AG09319 (cell line): ENCODE data around the gene FAM50B.

Experiments
- DNase-seq: peaks from one replicate; pipeline ENCODE4 v3.0.0-alpha.2; 2010; ENCODE audit warnings: low read depth; ENCODE audit errors: extremely low read depth
- TF ChIP-seq, protein P1 (sequence below): IDR thresholded peaks from 2 replicates; pipeline ENCODE4 v1.5.1; 2011; ENCODE audit warnings: low read depth, mild to moderate bottlenecking, inconsistent platforms, low read length, moderate library complexity

Gene FAM50B

GRCh38 chr6:3873051-3873450 lies 23.9 kb downstream of the FAM50B start:
- no peak for DNase-seq
- TF ChIP-seq, protein P1, sequence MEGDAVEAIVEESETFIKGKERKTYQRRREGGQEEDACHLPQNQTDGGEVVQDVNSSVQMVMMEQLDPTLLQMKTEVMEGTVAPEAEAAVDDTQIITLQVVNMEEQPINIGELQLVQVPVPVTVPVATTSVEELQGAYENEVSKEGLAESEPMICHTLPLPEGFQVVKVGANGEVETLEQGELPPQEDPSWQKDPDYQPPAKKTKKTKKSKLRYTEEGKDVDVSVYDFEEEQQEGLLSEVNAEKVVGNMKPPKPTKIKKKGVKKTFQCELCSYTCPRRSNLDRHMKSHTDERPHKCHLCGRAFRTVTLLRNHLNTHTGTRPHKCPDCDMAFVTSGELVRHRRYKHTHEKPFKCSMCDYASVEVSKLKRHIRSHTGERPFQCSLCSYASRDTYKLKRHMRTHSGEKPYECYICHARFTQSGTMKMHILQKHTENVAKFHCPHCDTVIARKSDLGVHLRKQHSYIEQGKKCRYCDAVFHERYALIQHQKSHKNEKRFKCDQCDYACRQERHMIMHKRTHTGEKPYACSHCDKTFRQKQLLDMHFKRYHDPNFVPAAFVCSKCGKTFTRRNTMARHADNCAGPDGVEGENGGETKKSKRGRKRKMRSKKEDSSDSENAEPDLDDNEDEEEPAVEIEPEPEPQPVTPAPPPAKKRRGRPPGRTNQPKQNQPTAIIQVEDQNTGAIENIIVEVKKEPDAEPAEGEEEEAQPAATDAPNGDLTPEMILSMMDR: no peak

- TF ChIP-seq, protein P1: no peak
- DNase-seq: no peak
These were observed 24.9 kb downstream of the FAM50B start for GRCh38 chr6:3874069-3874468.

DNA sequence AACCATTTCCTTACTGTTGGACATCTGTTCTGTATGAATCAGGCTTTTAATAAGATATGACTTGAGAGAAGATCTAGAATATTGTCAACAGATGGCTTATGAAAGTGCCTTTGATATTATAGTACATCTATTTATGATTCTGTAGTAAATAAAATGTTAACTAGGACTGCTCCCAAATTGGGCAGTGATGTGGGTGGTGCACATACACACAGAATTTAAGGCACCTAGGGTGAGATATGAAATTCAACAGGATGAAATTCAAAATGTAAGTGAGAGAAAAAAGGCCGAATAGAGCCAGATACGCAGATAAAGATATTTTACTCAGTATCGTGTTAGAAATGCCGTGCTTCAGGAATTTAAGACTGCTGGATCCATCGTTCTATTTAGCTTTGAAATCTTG lies 26.3 kb downstream of the FAM50B start:
- DNase-seq: no peak
- TF ChIP-seq, protein P1: no peak

GRCh38 chr6:3876101-3876500 lies 26.9 kb downstream of the FAM50B start:
- no peak for DNase-seq
- TF ChIP-seq, protein P1: no peak

DNA sequence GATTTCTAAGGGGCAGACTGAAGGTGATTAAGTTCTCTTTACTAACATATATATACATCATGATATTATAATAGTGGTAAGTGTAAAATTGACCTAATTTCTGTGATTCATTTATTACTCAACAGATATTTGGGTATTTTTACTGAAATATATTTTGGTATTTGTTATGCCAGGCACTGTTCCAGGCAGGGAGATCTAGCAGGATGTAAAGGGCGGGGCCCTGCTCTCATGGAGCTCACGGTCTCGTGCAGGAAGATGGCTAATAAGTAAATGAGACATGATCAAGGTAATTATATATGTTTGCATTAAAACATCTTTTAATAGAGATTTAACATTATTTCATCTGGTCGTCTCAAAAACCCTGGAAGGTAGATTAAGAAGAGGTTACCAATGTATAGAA lies 27.7 kb downstream of the FAM50B start:
- no peak for DNase-seq
- TF ChIP-seq, protein P1: no peak

DNA sequence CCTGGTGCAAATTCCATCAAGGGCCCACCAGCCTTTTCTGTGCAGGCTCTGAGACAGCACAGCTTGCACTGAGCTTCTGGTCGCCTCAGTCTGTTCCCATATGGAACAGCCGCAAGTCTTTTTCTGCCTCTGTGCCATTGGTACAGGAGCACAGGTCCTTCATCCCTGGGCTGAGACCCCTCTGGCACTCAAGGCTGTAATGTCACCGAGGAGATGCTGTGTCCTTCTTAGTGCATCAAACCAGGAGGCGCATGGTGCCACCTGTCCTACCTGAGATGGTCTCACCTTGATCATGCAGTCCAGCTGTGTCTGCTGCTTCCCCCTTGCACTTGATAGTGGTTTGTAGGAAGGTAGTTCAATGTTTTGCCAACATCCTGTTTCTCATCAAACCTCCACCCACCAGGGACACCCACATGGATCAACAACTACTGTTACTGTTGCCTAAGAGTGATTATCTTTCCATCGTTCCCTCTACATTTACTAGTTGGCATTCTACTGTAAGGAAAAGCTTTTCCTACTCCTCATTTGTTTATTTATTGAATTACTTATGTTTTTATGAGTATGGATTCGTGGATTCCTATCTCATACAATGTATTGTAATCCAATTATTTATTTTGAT lies 29.0 kb downstream of the FAM50B start:
- TF ChIP-seq, protein P1: no peak
- DNase-seq: no peak

- TF ChIP-seq, protein P1: no peak
- no peak for DNase-seq
These were observed 30.2 kb downstream of the FAM50B start for GRCh38 chr6:3879194-3879952.
